ENCODE results near the gene ASIC4.
A peak's percentile ranks its signal among the peaks of the same experiment; 100 is the strongest.

ASIC4 gene

GRCh38 chr2:219557791-219558785 is 43.8 kb downstream of the ASIC4 start:
- Histone ChIP-seq H3K4me3 (replicated peaks; ENCODE audit: low read depth, low read length) (no peak overlapping the region), H3K27me3 (replicated peaks; ENCODE audit: control insufficient read depth, insufficient read depth, low read length) (peaks cover under 1% of the 10 kb centered on the region), H3K36me3 (ENCODE audit: control insufficient read depth, insufficient read depth, low read length) (no peaks in the 10 kb centered on the region)
- TF ChIP-seq CTCF (IDR thresholded peaks at IDR 0.05; ENCODE audit: insufficient read depth, low read length, poor library complexity, severe bottlenecking) = no peak
- no peak for DNase-seq (ENCODE audit: extremely low read depth, insufficient read length)

- TF ChIP-seq CTCF (IDR thresholded peaks at IDR 0.05; ENCODE audit: insufficient read depth, low read length, poor library complexity, severe bottlenecking) = no peak
- Histone ChIP-seq H3K4me3 (replicated peaks; ENCODE audit: low read depth, low read length) (no peak overlapping the region), H3K36me3 (ENCODE audit: control insufficient read depth, insufficient read depth, low read length) (no peaks in the 10 kb centered on the region), H3K27me3 (replicated peaks; ENCODE audit: control insufficient read depth, insufficient read depth, low read length) (peaks cover 1% of the 10 kb centered on the region)
- no peak for DNase-seq (ENCODE audit: extremely low read depth, insufficient read length)
Observed at GRCh38 chr2:219559156-219559915, 45.1 kb downstream of the ASIC4 start.

- DNase-seq (ENCODE audit: extremely low read depth, insufficient read length) = no peak
- no peaks in the 10 kb centered on the region for H3K36me3 ChIP-seq (ENCODE audit: control insufficient read depth, insufficient read depth, low read length)
Observed at GRCh38 chr2:219560037-219560892, 46.0 kb downstream of the ASIC4 start.

GRCh38 chr2:219560893-219561178 is 46.6 kb downstream of the ASIC4 start:
- peaks cover 1% of the 10 kb centered on the region for H3K27me3 ChIP-seq (replicated peaks; ENCODE audit: control insufficient read depth, insufficient read depth, low read length)
- H3K36me3 ChIP-seq (ENCODE audit: control insufficient read depth, insufficient read depth, low read length) = no peaks in the 10 kb centered on the region
- DNase-seq (ENCODE audit: extremely low read depth, insufficient read length) = no peak
- TF ChIP-seq CTCF (IDR thresholded peaks at IDR 0.05; ENCODE audit: insufficient read depth, low read length, poor library complexity, severe bottlenecking) = no peak
- no peak overlapping the region for H3K4me3 ChIP-seq (replicated peaks; ENCODE audit: low read depth, low read length)

More at GRCh38 chr2:219560037-219560892, 46.0 kb downstream of the ASIC4 start:
- Histone ChIP-seq H3K27me3 (replicated peaks; ENCODE audit: control insufficient read depth, insufficient read depth, low read length) (peaks cover 1% of the 10 kb centered on the region), H3K4me3 (replicated peaks; ENCODE audit: low read depth, low read length) (no peak overlapping the region)
- TF ChIP-seq CTCF (IDR thresholded peaks at IDR 0.05; ENCODE audit: insufficient read depth, low read length, poor library complexity, severe bottlenecking) = peak; percentile 79

- Histone ChIP-seq H3K36me3 (ENCODE audit: control insufficient read depth, insufficient read depth, low read length) (no peaks in the 10 kb centered on the region), H3K4me3 (replicated peaks; ENCODE audit: low read depth, low read length) (no peak overlapping the region), H3K27me3 (replicated peaks; ENCODE audit: control insufficient read depth, insufficient read depth, low read length) (peaks cover 1% of the 10 kb centered on the region)
- DNase-seq (ENCODE audit: extremely low read depth, insufficient read length) = no peak
- TF ChIP-seq CTCF (IDR thresholded peaks at IDR 0.05; ENCODE audit: insufficient read depth, low read length, poor library complexity, severe bottlenecking) = no peak
Observed at GRCh38 chr2:219561179-219562048, 47.1 kb downstream of the ASIC4 start.

Measured in GM06990 (cell line).